Liver (tissue), 9 donors: ENCODE results near the gene SCYGR8. TPM values are rescaled to one million over a fixed set of nuclear protein-coding genes. Genes with fewer than 3 reads are reported as not detected.

Experiments
- DNase-seq: peaks from one replicate; pipeline ENCODE4 v3.0.0-alpha.2; 2017; ENCODE audit warnings: low spot score
- H3K27ac ChIP-seq, 2 donors: one replicate each; pipeline ENCODE4 v1.7.0; 2013; ENCODE audit warnings: inconsistent platforms in 2 of 2, low read length in 2 of 2, control low read depth in 1 of 2, low read depth in 1 of 2, mild to moderate bottlenecking in 1 of 2
- H3K27me3 ChIP-seq, 4 donors: one replicate each; pipeline versions ENCODE4 v1.6.1 to v1.7.0; 2013; ENCODE audit warnings: low read length in 3 of 4, inconsistent platforms in 1 of 4, mild to moderate bottlenecking in 1 of 4, moderate library complexity in 1 of 4; ENCODE audit not compliant: control insufficient read depth in 4 of 4, insufficient read depth in 4 of 4
- H3K36me3 ChIP-seq, 4 donors: one replicate each; pipeline versions ENCODE4 v1.6.1 to v1.7.0; 2013; ENCODE audit warnings: low read length in 3 of 4, mild to moderate bottlenecking in 3 of 4, low read depth in 1 of 4, moderate library complexity in 1 of 4; ENCODE audit not compliant: control insufficient read depth in 4 of 4, insufficient read depth in 3 of 4
- H3K4me1 ChIP-seq, 4 donors: one replicate each; pipeline versions ENCODE4 v1.6.1 to v1.7.0; 2013; ENCODE audit warnings: low read length in 3 of 4, mild to moderate bottlenecking in 3 of 4, moderate library complexity in 1 of 4; ENCODE audit not compliant: control insufficient read depth in 4 of 4, insufficient read depth in 4 of 4
- H3K4me3 ChIP-seq, 3 donors: one replicate each; pipeline versions ENCODE4 v1.6.1 to v1.7.0; 2013; ENCODE audit warnings: low read length in 3 of 3, control low read depth in 1 of 3, low read depth in 1 of 3, mild to moderate bottlenecking in 1 of 3
- H3K9ac ChIP-seq, 2 donors: one replicate each; pipeline ENCODE4 v1.7.0; 2013; ENCODE audit warnings: low read length in 2 of 2, mild to moderate bottlenecking in 2 of 2, moderate library complexity in 2 of 2, control low read depth in 1 of 2, low read depth in 1 of 2
- H3K9me3 ChIP-seq, 4 donors: one replicate each; pipeline versions ENCODE4 v1.6.1 to v1.7.0; 2013; ENCODE audit warnings: low read length in 3 of 4; ENCODE audit not compliant: control insufficient read depth in 4 of 4
- ATF3 ChIP-seq: IDR thresholded peaks from 2 replicates; pipeline ENCODE4 v1.6.1; 2016; ENCODE audit warnings: antibody characterized with exemption
- CTCF ChIP-seq: fragments of 150-350 bp; IDR thresholded peaks from 2 replicates; pipeline ENCODE4 v1.5.1; 2017; ENCODE audit warnings: improper control_type of control experiment, low read depth, low read length; ENCODE audit not compliant: missing input control
- EGR1 ChIP-seq, 2 donors: IDR thresholded peaks; 2 replicates each; pipeline ENCODE4 v1.6.1; 2016 to 2018; ENCODE audit warnings: antibody characterized with exemption in 2 of 2, low read depth in 2 of 2
- FOXA1 ChIP-seq: IDR thresholded peaks from 2 replicates; pipeline ENCODE4 v1.6.1; 2016; ENCODE audit warnings: antibody characterized with exemption
- FOXA2 ChIP-seq: IDR thresholded peaks from 2 replicates; pipeline ENCODE4 v1.6.1; 2016; ENCODE audit warnings: antibody characterized with exemption
- GABPA ChIP-seq, 2 donors: IDR thresholded peaks in 1 of 2; conservative IDR thresholded peaks in 1 of 2; 2 replicates each; pipeline ENCODE4 v1.6.1; 2016; ENCODE audit warnings: antibody characterized with exemption in 2 of 2, mild to moderate bottlenecking in 1 of 2, moderate library complexity in 1 of 2
- HNF4A ChIP-seq, 2 donors: conservative IDR thresholded peaks; 2 replicates each; pipeline ENCODE4 v1.6.1; 2016; ENCODE audit warnings: antibody characterized with exemption in 2 of 2, mild to moderate bottlenecking in 2 of 2
- HNF4G ChIP-seq: IDR thresholded peaks from 2 replicates; pipeline ENCODE4 v1.6.1; 2016; ENCODE audit warnings: antibody characterized with exemption
- JUND ChIP-seq, 2 donors: IDR thresholded peaks; 2 replicates each; pipeline ENCODE4 v1.6.1; 2016; ENCODE audit warnings: antibody characterized with exemption in 2 of 2
- MAX ChIP-seq: IDR thresholded peaks from 2 replicates; pipeline ENCODE4 v1.6.1; 2016; ENCODE audit warnings: antibody characterized with exemption
- NR2F2 ChIP-seq: IDR thresholded peaks from 2 replicates; pipeline ENCODE4 v1.6.1; 2016; ENCODE audit warnings: antibody characterized with exemption
- RAD21 ChIP-seq, 2 donors: IDR thresholded peaks; 2 replicates each; pipeline ENCODE4 v1.6.1; 2016; ENCODE audit warnings: antibody characterized with exemption in 2 of 2, mild to moderate bottlenecking in 2 of 2
- REST ChIP-seq: IDR thresholded peaks from 2 replicates; pipeline ENCODE4 v1.6.1; 2016; ENCODE audit warnings: antibody characterized with exemption, mild to moderate bottlenecking
- RXRA ChIP-seq, 2 donors: IDR thresholded peaks; 2 replicates each; pipeline ENCODE4 v1.6.1; 2017 to 2018; ENCODE audit warnings: antibody characterized with exemption in 2 of 2, mild to moderate bottlenecking in 1 of 2
- SP1 ChIP-seq: IDR thresholded peaks from 2 replicates; pipeline ENCODE4 v1.6.1; 2018; ENCODE audit warnings: antibody characterized with exemption, mild to moderate bottlenecking
- TAF1 ChIP-seq: conservative IDR thresholded peaks from 2 replicates; pipeline ENCODE4 v1.6.1; 2016; ENCODE audit warnings: antibody characterized with exemption, mild to moderate bottlenecking
- YY1 ChIP-seq: IDR thresholded peaks from 2 replicates; pipeline ENCODE4 v1.6.1; 2016; ENCODE audit warnings: antibody characterized with exemption, mild to moderate bottlenecking
- ZBTB33 ChIP-seq: IDR thresholded peaks from 2 replicates; pipeline ENCODE4 v1.6.1; 2016; ENCODE audit warnings: antibody characterized with exemption
- WGBS: extraction: QIAGEN DNeasy Blood & Tissue Kit; methylation state at CpG from one replicate; pipeline ENCODE4 v1.1.7; 2013; 5-methylcytosine and 5-hydroxymethylcytosine counted together
- polyA plus RNA-seq, 2 donors: library from polyadenylated mRNA; stranded (reverse) in 1 of 2; unstranded in 1 of 2; fragments of 200-250 nt in 1 of 2; fragments of >200 nt in 1 of 2; fragmentation: Nextera tagmentation in 1 of 2; extraction: Ambion mirVana in 1 of 2; gene quantifications; one replicate each; pipeline versions ENCODE4 v1.2.1 to v1.2.3, GENCODE V29; 2013 to 2015
- total RNA-seq, 2 donors: library from RNA; depleted of rRNA; stranded (reverse); fragments of >200 nt; gene quantifications; one replicate each; pipeline ENCODE4 v1.2.3, GENCODE V29; 2014
- donor health status: healthy.
- donor health status: healthy.
- donor health status: healthy.
- donor health status: healthy.
- donor health status: healthy.

SCYGR8 gene
- total and polyA plus RNA-seq, 4 donors, result not detected

GRCh38 chr2:227774895-227775842 lies 29.5 kb downstream of the SCYGR8 start:
- no peak overlapping the region for H3K4me3 ChIP-seq
- H3K27ac ChIP-seq, result no peak overlapping the region
- H3K4me1 ChIP-seq, result no peaks in the 10 kb centered on the region
- DNase-seq, result no peak
- TF ChIP-seq ATF3, result no peak
- no peak for TF ChIP-seq RXRA (IDR thresholded peaks at IDR 0.05)
- no peak for TF ChIP-seq EGR1 (IDR thresholded peaks at IDR 0.05; ENCODE audit: low read depth in 2 of 2)
- TF ChIP-seq TAF1, result no peak
- TF ChIP-seq JUND (IDR thresholded peaks at IDR 0.05), result no peak
- TF ChIP-seq YY1, result no peak
- TF ChIP-seq GABPA (IDR thresholded peaks at IDR 0.05 in 1 of 2, conservative IDR thresholded peaks at IDR 0.05 in 1 of 2), result no peak
- no peak for TF ChIP-seq NR2F2
- TF ChIP-seq RAD21 (IDR thresholded peaks at IDR 0.05), result no peak
- no peak for TF ChIP-seq HNF4A (conservative IDR thresholded peaks at IDR 0.05)
- TF ChIP-seq ZBTB33, result no peak
- TF ChIP-seq CTCF, result no peak
- TF ChIP-seq FOXA1, result no peak
- TF ChIP-seq HNF4G, result no peak
- no peak for TF ChIP-seq MAX
- no peak for TF ChIP-seq FOXA2
- TF ChIP-seq SP1, result no peak
- no peak for TF ChIP-seq REST
- no peaks in the 10 kb centered on the region for H3K9me3 ChIP-seq
- no peaks in the 10 kb centered on the region for H3K27me3 ChIP-seq
- H3K36me3 ChIP-seq, result no peaks in the 10 kb centered on the region
- WGBS, result 82% methylated on average over 6 of the region's 6 CpGs
- no peak overlapping the region for H3K9ac ChIP-seq
